ENCODE data around the gene BMPR1B. TPM values are rescaled to one million over a fixed set of nuclear protein-coding genes. Genes with fewer than 3 reads are reported as not detected.

Gene BMPR1B
- total and polyA plus RNA-seq, 2 of the 8 experiments (the other 6 are each of a cell fraction or from before 2014, with no cell fraction given) = 0.14 to 1.1 TPM

DNA sequence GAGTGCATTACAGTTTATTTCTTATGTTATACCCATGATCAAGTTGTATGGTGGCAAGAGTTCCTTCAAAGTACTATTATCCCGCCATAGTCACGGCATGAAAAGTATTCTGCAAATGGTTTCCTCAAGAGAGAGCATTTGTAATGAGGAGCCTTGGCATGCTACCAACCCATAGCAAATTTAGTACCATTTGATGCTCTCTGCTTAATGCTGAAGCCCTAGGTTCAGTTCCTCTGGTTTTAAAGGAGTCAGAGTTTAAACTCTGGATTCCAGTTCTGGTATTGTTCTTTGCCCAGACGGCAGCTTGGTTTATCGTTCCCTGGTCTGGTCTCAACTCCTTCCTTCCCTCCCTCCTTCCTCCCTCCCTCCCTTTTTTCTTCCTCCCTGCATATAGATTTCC, 371.3 kb downstream of the BMPR1B start:
- DNase-seq (ENCODE audit: low read depth in 1 of 2, low spot score in 2 of 2) = no peak
- no peak overlapping the region for H3K14ac ChIP-seq (ENCODE audit: insufficient read length)
- POLR2A ChIA-PET (ENCODE audit: partially characterized antibody) = no interaction called here
- H2AK5ac ChIP-seq (ENCODE audit: low read depth, low read length) = no peak overlapping the region
- no peak overlapping the region for H3K4ac ChIP-seq (replicated peaks; ENCODE audit: insufficient read length, low read depth, low read length)
- H3K23ac ChIP-seq (ENCODE audit: insufficient read length) = no peak overlapping the region
- H3K27ac ChIP-seq (ENCODE audit: low read depth, low read length) = no peak overlapping the region
- H3K56ac ChIP-seq (replicated peaks; ENCODE audit: insufficient read length, low read depth, low read length) = no peak overlapping the region
- H2BK20ac ChIP-seq (ENCODE audit: low read length) = no peak overlapping the region
- H2AFZ ChIP-seq (ENCODE audit: low read length) = no peak overlapping the region
- no peaks in the 10 kb centered on the region for H3K79me1 ChIP-seq (ENCODE audit: low read depth, low read length)
- FAIRE-seq = no peak
- no peaks in the 10 kb centered on the region for H4K20me1 ChIP-seq (replicated peaks in 1 of 2; ENCODE audit: control insufficient read depth in 1 of 2, insufficient read depth in 2 of 2, low read length in 2 of 2)
- H3K4me2 ChIP-seq (ENCODE audit: insufficient read depth in 1 of 2, low read depth in 2 of 2, low read length in 2 of 2) = no peak overlapping the region
- H3K9me3 ChIP-seq (ENCODE audit: insufficient read depth in 2 of 2, low read depth in 1 of 2, low read length in 1 of 2) = no peaks in the 10 kb centered on the region
- no peak overlapping the region for H3K9ac ChIP-seq (replicated peaks in 1 of 4; ENCODE audit: extremely low read depth in 1 of 4, low read depth in 3 of 4, low read length in 3 of 4)
- no peak overlapping the region for H2BK12ac ChIP-seq (ENCODE audit: low read depth, low read length)
- H4K5ac ChIP-seq (ENCODE audit: insufficient read length, low read depth, low read length) = no peak overlapping the region
- H3K36me3 ChIP-seq (ENCODE audit: control insufficient read depth in 2 of 4, insufficient read depth in 4 of 4, low read length in 3 of 4) = no peaks in the 10 kb centered on the region
- H3K4me3 ChIP-seq (ENCODE audit: extremely low read depth in 1 of 4, insufficient read depth in 2 of 4, low read depth in 3 of 4, low read length in 4 of 4) = no peak overlapping the region
- H3K4me1 ChIP-seq (replicated peaks in 1 of 4; ENCODE audit: control insufficient read depth in 3 of 4, insufficient read depth in 4 of 4, low read length in 3 of 4) = no peaks in the 10 kb centered on the region; a peak in 1 of 7 replicates
- 94% methylated on average over 4 of the region's 4 CpGs; no CpG with 5 or more reads in 1 of the 2 experiments for WGBS, 2 experiments (ENCODE audit: extremely low coverage in 1 of 2, insufficient coverage in 1 of 2, insufficient read length in 1 of 2, insufficient replicate concordance in 2 of 2, low coverage in 1 of 2, low lambda C conversion rate in 2 of 2, missing lambda C conversion rate in 1 of 2)
- no peak overlapping the region for H4K91ac ChIP-seq (replicated peaks; ENCODE audit: insufficient read length, low read length)
- H2BK15ac ChIP-seq (ENCODE audit: low read length) = no peak overlapping the region
- CTCF ChIA-PET (ENCODE audit: partially characterized antibody) = interaction anchor here (0.6 kb wide), 1 partner anchor 505 kb away, joined by 3 read pairs; no protein-coding TSS in a partner anchor
- H4K8ac ChIP-seq (ENCODE audit: extremely low read depth, insufficient read depth, low read length) = no peak overlapping the region
- no peak overlapping the region for H3K18ac ChIP-seq (ENCODE audit: extremely low read depth, low read length)
- no peak overlapping the region for H2BK120ac ChIP-seq (replicated peaks; ENCODE audit: low read depth, low read length)
- H3K27me3 ChIP-seq (replicated peaks in 1 of 4; ENCODE audit: control insufficient read depth in 3 of 4, extremely low read depth in 1 of 4, insufficient read depth in 3 of 4, low read length in 3 of 4) = no peaks in the 10 kb centered on the region
- H3K79me2 ChIP-seq (ENCODE audit: control insufficient read depth in 1 of 2, insufficient read depth in 2 of 2, low read length in 2 of 2) = no peaks in the 10 kb centered on the region
- no peaks in the 10 kb centered on the region for H3K23me2 ChIP-seq (ENCODE audit: low read depth, low read length)
- no peak overlapping the region for H2BK5ac ChIP-seq (ENCODE audit: low read depth, low read length)
- TF ChIP-seq ASH2L (IDR thresholded peaks at IDR 0.05; ENCODE audit: low read length) = no peak
- TF ChIP-seq SP1 (IDR thresholded peaks at IDR 0.05; ENCODE audit: low read depth, low read length) = no peak
- no peak for TF ChIP-seq JUND (IDR thresholded peaks at IDR 0.05; ENCODE audit: low read length)
- TF ChIP-seq BRCA1 (IDR thresholded peaks at IDR 0.05; ENCODE audit: low read depth, low read length) = no peak
- TF ChIP-seq HDAC6 (IDR thresholded peaks at IDR 0.05; ENCODE audit: low read depth, low read length) = no peak
- no peak for TF ChIP-seq BCL11A (IDR thresholded peaks at IDR 0.05; ENCODE audit: low read depth in 2 of 2, low read length in 2 of 2)
- no peak for TF ChIP-seq SIX5 (IDR thresholded peaks at IDR 0.05; ENCODE audit: low read depth, low read length)
- TF ChIP-seq SIN3A (conservative IDR thresholded peaks at IDR 0.05 in 1 of 2, IDR thresholded peaks at IDR 0.05 in 1 of 2; ENCODE audit: low read depth in 1 of 2, low read length in 2 of 2) = no peak
- TF ChIP-seq TAF1 (IDR thresholded peaks at IDR 0.05; ENCODE audit: low read depth, low read length) = no peak
- TF ChIP-seq NANOG (IDR thresholded peaks at IDR 0.05; ENCODE audit: insufficient read depth, low read depth, low read length, poor library complexity, severe bottlenecking) = no peak
- TF ChIP-seq CEBPB (IDR thresholded peaks at IDR 0.05; ENCODE audit: low read depth, low read length) = no peak
- TF ChIP-seq TBP (IDR thresholded peaks at IDR 0.05; ENCODE audit: low read depth, low read length) = no peak
- TF ChIP-seq EP300 (IDR thresholded peaks at IDR 0.05; ENCODE audit: borderline replicate concordance in 1 of 2, low read depth in 2 of 2, low read length in 2 of 2) = no peak
- TF ChIP-seq POLR2A (IDR thresholded peaks at IDR 0.05; ENCODE audit: control extremely low read depth in 1 of 2, low read depth in 2 of 2, low read length in 2 of 2) = no peak
- no peak for TF ChIP-seq KDM5A (IDR thresholded peaks at IDR 0.05; ENCODE audit: low read length)
- TF ChIP-seq GABPA (IDR thresholded peaks at IDR 0.05; ENCODE audit: borderline replicate concordance, insufficient read depth, low read length) = no peak

All from H1 (cell line).